GM18520 (cell line): Measurements from ENCODE around the gene TBX1.

ENCODE experiments used
- ATAC-seq: cut with Tn5 transposase; IDR thresholded peaks from one replicate; pipeline ENCODE4 v1.9.1; 2021; ENCODE audit not compliant: unreplicated experiment

TBX1 gene

DNA sequence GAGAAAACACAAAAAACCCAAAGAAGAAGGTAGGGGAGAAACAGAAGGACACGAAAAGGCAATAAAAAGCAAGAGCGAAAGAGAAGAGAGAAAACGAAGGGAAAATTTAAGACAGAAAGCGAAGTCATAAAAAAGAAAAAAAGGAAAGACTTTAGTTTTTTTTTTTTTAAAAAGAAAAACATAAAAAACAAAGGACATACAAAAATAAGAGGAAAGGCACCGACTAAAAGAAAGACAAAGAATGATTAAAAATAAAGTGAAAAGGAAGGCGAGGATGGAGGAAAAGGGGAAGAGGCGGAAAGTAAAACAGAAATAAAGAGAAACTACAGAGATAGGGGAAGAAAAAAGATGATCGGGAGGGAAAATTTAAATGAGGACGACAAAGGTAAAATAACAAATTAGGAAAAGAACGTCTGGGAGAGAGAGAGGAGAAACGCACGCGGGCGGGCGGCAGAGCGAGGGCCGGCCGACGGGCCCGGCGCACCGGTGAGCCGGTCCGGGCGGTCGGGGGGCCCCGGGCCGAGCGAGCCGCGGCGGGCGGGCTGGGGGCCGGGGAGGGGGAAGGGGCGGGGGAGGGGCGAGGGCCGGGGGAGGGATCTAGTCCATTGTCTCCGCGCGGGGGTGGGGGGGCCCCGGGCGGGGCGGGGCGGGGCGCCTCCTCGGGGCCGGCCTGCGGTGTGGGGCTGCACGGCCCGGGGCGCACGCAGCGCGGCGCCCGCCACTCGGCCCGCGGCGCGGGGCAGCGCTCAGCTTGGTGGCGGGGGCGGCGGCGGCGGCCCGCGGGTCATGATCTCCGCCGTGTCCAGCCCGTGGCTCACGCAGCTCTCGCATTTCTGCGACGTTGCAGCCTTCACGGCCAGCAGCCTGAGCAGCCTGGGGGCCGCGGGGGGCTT is at the start of gene TBX1:
TBX1 (plus strand) TSS at position 721 of the 893 bp plus-strand sequence; CDS start at position 787, 66 bp downstream.
- no peak for ATAC-seq

GRCh38 chr22:19713245-19713644 is 47.3 kb upstream of the TBX1 start:
- ATAC-seq = no peak

DNA sequence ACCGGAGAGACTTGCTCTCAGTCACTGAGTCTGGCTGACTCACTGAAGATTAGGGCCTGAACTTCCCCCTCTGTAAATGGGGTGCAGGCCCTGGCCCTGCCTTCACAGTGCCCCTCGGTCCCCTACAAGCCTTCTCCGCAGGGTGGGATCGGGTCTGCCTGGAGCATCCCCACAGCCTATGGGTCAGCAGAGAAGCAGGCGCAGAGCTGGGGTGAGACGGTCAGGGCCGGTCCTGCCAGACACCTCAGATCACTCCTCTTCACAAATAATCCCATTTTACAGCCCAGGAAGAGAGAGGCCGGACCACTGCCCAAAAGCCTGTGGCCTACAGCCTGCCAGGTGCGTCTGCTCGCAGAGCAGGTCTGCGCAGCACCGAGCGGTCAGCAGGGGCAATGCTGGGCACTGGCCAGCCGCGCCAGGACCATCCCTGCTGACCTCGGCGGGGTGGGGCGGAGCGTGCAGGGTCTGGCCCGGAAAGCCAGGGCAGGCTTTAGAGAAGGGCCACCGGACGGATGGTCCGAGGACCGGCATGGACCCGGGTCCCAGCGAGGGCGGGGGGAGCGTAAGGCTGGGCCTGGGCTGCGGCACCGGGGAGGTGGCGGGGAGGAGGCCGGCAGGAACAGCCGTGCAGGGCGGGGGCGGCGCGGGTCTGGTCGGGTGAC is 46.8 kb upstream of the TBX1 start:
- ATAC-seq = no peak

DNA sequence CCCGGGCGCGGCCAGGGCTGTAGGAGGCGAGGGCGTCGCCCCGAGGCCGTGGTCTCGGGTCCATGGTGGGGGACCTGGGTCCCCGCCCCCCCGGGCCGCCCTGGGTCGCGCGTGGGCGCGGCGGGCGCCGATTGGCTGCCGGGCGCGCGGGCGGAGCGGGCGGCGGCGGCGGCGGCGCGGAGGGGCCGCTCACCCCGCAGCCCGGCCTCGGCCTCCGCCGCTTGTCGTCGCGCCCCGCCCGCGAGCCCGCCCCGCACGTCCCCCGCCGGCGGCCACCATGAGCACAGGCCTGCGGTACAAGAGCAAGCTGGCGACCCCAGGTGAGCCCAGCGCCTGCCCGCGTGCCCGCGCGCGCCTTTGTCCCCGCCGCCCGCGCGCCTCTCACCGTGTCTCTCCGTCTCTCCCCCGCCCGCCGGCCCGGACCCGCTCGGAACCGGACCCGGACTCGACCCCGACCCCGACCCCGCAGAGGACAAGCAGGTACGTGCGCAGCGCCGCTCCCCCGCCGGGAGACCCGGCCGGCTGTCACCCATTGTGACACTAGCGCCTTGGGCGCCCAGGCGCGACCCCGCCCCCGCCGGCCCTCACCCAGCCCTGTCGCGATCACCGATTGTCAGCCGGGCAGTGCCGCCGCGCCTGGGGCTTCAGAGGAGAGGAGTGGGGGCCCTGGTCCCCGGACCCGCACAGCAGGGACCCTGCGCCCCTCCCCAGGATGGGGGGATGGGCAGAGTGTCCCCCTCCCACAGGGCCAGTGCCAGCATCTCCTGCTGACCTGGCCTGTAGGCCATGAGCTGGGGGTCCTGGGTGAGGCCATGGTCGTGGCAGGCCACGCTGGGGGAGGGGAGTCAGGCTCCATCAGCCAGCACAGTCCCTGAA is 46.0 kb upstream of the TBX1 start, which contains the start of gene SEPTIN5:
SEPTIN5 (plus strand) TSS at position 192 of the 876 bp plus-strand sequence; CDS start at position 278, 86 bp downstream.
- no peak for ATAC-seq

- ATAC-seq = no peak
Measured at GRCh38 chr22:19715188-19715930, 45.2 kb upstream of the TBX1 start.

GRCh38 chr22:19716041-19716828 is 44.3 kb upstream of the TBX1 start:
- no peak for ATAC-seq

DNA sequence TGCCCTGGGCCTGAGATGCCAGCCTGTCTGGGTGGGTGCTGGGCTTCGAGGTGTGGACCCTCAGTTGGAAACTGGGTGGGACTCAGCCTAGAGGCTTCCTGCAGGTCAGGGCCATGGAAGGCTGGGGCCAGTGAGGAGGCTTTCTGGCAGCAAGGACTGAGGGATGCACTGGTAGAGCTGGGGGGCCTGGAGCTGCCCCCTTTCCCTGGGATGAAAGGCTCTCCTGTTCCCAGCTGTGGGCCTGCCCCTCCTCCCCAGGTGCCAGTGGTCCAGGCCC is 43.8 kb upstream of the TBX1 start:
- no peak for ATAC-seq

DNA sequence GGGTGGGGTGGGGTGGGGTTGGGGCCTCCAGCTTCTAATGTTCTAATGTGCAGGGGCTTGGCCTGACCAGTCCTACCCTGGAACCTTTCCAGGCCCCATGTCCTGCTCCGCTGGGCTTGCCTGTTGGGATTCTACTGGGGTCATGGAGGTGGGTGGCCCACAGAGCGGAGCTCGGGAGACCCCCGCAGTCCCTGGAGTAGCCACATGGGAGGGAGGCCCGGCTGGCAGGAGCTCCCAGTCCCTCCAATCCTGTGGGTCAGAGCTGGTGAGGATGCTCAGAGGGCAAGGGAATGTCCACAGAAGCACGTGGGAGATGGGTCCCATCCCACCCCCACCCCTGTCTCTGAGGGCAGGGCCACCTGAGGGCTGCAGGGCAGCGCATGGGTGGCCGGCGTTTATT is 43.4 kb upstream of the TBX1 start:
- no peak for ATAC-seq

- no peak for ATAC-seq
Measured at GRCh38 chr22:19717691-19718455, 42.7 kb upstream of the TBX1 start.

DNA sequence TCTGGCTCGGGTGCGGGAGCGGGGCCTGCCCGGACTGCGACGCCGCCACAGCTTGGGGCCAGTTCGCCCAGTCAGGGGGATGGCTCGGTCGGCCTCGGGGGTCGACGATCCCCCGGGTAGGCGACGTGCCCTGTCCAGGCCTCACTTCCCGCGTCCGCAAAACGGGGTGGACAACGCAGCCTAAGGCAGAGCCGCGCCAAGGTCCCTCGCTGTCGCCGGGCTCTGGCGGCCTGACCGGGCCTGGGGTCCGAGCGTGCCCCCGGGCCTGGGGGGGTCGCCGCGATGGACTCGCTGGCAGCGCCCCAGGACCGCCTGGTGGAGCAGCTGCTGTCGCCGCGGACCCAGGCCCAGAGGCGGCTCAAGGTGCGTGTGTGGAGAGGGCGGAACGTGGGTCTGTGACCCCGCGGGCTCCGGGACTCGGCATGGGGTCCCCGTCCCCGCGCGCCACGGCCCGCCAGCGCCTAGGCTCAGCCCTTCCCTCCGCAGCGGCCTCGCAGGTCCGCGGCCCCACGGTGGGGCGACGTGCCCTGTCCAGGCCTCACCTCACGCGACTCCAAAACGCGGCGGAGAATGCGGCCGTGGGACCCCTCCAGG is 42.0 kb upstream of the TBX1 start:
- ATAC-seq = no peak

- no peak for ATAC-seq
Measured at GRCh38 chr22:19719050-19719482, 41.5 kb upstream of the TBX1 start.

GRCh38 chr22:19719488-19720021 is 41.0 kb upstream of the TBX1 start:
- no peak for ATAC-seq

GRCh38 chr22:19720150-19720827 is 40.3 kb upstream of the TBX1 start:
- no peak for ATAC-seq

DNA sequence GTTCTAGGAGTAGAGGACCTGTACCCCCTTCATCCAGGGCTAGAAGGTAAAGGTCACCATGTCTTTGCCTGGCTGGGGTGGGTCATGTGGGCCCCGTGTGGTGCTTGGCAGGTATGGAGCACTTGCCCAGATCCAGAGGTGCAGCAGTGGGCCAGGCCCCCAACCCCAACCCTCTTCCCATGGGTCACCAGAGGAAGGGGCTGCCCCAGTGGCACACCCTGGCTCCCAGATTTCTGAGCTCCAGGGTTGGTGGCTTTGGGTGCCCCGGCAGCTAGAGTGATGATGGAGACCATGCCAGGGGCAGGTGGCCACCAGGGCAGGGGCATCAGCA is 39.6 kb upstream of the TBX1 start:
- no peak for ATAC-seq

DNA sequence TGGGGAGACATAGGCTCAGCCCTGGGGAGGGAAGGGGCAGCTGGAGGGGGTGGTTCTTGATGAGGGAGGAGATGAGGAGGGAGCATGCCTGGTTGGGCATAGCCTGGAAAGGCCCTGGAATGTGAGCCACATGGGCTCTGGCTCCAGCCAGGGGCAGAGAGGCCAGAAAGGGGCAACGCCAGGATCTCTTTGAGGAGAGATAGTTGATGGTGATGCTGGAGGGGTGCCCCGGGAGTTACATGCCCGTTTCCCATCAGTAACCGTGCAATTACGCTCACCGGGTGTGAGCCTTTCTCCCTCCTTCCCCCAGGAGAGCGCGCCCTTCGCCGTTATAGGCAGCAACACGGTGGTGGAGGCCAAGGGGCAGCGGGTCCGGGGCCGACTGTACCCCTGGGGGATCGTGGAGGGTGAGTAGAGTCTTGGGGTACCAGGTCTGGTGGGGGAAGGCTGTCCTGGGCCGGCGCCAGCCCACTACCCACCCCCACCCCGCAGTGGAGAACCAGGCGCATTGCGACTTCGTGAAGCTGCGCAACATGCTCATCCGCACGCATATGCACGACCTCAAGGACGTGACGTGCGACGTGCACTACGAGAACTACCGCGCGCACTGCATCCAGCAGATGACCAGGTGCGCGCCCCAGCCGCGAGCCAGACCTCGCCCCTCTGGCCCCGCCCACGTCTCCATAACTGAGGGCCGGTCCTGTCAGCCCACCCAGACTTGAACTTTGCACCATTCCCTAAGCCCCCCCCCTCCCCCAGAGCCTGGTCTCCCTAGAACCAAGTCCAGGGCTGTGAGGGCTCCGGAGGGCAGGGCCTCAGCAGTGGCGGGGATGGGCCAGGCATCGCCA is 39.0 kb upstream of the TBX1 start:
- no peak for ATAC-seq

- no peak for ATAC-seq
Measured at GRCh38 chr22:19722178-19722981, 38.2 kb upstream of the TBX1 start.

- no peak for ATAC-seq
Measured at GRCh38 chr22:19722982-19723231, 37.7 kb upstream of the TBX1 start.
